Cardiac fibroblast (primary cell): ENCODE results near the gene NUDT1.

Experiments
- DNase-seq, 2 donors: peaks; one replicate each; pipeline versions ENCODE4 v3.0.0 to v3.0.0-alpha.2; 2010; ENCODE audit warnings: low read depth in 2 of 2
- H3K4me3 ChIP-seq, 2 donors: replicated peaks in 1 of 2; 1 replicate in 1 of 2; 2 replicates in 1 of 2; pipeline ENCODE4 v1.5.1; 2011; ENCODE audit warnings: low read depth in 2 of 2, low read length in 2 of 2, mild to moderate bottlenecking in 2 of 2, moderate library complexity in 1 of 2
- TF ChIP-seq, protein P1 (sequence below): IDR thresholded peaks from one replicate; pipeline ENCODE4 v1.5.1; 2011; ENCODE audit warnings: low read depth, mild to moderate bottlenecking, low read length, inconsistent platforms

NUDT1 gene

GRCh38 chr7:2299870-2300512, 58.0 kb downstream of the NUDT1 start:
- no peak overlapping the region for H3K4me3 ChIP-seq
- no peak for DNase-seq
- TF ChIP-seq, protein P1, sequence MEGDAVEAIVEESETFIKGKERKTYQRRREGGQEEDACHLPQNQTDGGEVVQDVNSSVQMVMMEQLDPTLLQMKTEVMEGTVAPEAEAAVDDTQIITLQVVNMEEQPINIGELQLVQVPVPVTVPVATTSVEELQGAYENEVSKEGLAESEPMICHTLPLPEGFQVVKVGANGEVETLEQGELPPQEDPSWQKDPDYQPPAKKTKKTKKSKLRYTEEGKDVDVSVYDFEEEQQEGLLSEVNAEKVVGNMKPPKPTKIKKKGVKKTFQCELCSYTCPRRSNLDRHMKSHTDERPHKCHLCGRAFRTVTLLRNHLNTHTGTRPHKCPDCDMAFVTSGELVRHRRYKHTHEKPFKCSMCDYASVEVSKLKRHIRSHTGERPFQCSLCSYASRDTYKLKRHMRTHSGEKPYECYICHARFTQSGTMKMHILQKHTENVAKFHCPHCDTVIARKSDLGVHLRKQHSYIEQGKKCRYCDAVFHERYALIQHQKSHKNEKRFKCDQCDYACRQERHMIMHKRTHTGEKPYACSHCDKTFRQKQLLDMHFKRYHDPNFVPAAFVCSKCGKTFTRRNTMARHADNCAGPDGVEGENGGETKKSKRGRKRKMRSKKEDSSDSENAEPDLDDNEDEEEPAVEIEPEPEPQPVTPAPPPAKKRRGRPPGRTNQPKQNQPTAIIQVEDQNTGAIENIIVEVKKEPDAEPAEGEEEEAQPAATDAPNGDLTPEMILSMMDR, result no peak
